ENCODE measurements around the gene SCIMP. TPM values are rescaled to one million over a fixed set of nuclear protein-coding genes. Genes with fewer than 3 reads are reported as not detected.

The SCIMP gene
- total and polyA plus RNA-seq, 2 of the 13 experiments (the other 11 are each of a cell fraction or from before 2014, with no cell fraction given): not detected

DNA sequence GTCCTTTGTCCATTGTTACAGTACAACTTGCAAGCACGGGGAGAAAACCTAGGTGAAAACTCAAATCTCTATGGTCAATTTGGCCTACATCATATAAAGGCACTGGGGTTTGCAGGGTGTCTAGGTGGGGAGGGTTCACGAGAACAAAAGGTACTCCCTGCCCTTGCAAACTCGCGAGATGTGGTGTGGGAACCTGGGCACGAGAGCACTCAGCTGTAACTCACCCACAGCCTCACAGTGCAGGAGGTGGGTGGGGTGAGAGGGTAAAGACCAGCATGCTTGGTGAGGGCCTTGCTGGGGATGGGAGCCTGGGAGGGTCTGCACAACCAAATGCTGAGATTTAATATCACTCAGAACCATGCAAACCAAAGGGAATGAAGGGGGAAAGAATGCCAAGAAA, 24.6 kb downstream of the SCIMP start:
- Histone ChIP-seq H3K36me3 (replicated peaks in 1 of 2; ENCODE audit: control insufficient read depth in 1 of 2, insufficient read depth in 2 of 2, low read length in 2 of 2) (no peaks in the 10 kb centered on the region), H4K20me1 (ENCODE audit: insufficient read depth, low read length) (no peaks in the 10 kb centered on the region), H3K9ac (ENCODE audit: insufficient read depth, low read depth, low read length) (no peak overlapping the region), H3K4me1 (ENCODE audit: insufficient read depth, low read length) (no peaks in the 10 kb centered on the region), H3K4me2 (ENCODE audit: low read depth, low read length) (no peak overlapping the region), H3K27me3 (ENCODE audit: control insufficient read depth in 1 of 2, insufficient read depth in 2 of 2, low read length in 2 of 2) (no peaks in the 10 kb centered on the region), H3K9me3 (ENCODE audit: low read length) (no peaks in the 10 kb centered on the region), H3K4me3 (replicated peaks in 1 of 3; ENCODE audit: insufficient read depth in 1 of 3, low read depth in 2 of 3, low read length in 3 of 3) (no peak overlapping the region), H3K27ac (ENCODE audit: extremely low read length, insufficient read depth, low read length) (no peak overlapping the region), H3K79me2 (ENCODE audit: insufficient read depth, low read length) (no peaks in the 10 kb centered on the region), H2AFZ (ENCODE audit: low read length) (no peak overlapping the region)
- ATAC-seq: no peak
- FAIRE-seq: no peak
- BruUV-seq (replicated peaks): no TSS peak
- in situ Hi-C loops (cut with HindIII; ENCODE audit: extremely low pct_ligation_motif_present, low pct_unique_long_range_greater_than_20kb) (no loop called here), intact Hi-C loops (cut with micrococcal nuclease; ENCODE audit: unreplicated experiment) (no loop called here)
- WGBS (ENCODE audit: low lambda C conversion rate): 62% methylated on average over 5 of the region's 5 CpGs
- ChIA-PET CTCF (ENCODE audit: low intra/inter-chr PET ratio, low total read pairs) (no interaction called here), POLR2A (no interaction called here)
- DNase-seq (ENCODE audit: low spot score): no peak
- TF ChIP-seq HDAC6 (IDR thresholded peaks at IDR 0.05; ENCODE audit: low read depth, low read length) (no peak), MXI1 (IDR thresholded peaks at IDR 0.05; ENCODE audit: borderline replicate concordance, low read depth, low read length) (no peak), ZNF589 (CRISPR knock-in tag; conservative IDR thresholded peaks at IDR 0.05) (no peak), ZNF878 (CRISPR knock-in tag; IDR thresholded peaks at IDR 0.05) (no peak), RFXAP (CRISPR knock-in tag; IDR thresholded peaks at IDR 0.05; ENCODE audit: borderline replicate concordance) (no peak), ZNF576 (CRISPR knock-in tag; IDR thresholded peaks at IDR 0.05) (no peak), JUND (CRISPR knock-in tag; IDR thresholded peaks at IDR 0.05) (no peak)

DNA sequence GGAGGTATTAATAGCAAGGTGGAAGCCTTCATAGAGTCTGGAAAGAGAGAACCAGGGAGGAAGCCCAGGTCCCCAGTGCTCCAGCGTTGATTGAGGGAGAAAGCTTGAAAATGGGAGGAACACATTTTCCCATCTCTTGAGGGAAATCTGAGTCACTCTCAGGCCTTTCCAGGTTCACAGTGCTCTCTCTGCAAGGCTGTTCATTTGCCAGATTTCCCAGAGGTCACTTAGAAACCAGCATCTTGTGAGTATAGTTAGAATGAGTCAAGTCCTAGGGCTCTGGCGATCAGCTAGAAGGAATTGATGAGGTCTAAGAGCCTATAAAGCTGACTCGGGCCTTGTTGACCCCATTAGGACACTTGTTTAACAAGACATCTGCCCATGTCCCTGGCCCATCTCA, 25.3 kb downstream of the SCIMP start:
- Histone ChIP-seq H2AFZ (ENCODE audit: low read length) (no peak overlapping the region), H3K27me3 (ENCODE audit: control insufficient read depth in 1 of 2, insufficient read depth in 2 of 2, low read length in 2 of 2) (no peaks in the 10 kb centered on the region), H3K9ac (ENCODE audit: insufficient read depth, low read depth, low read length) (no peak overlapping the region), H3K9me3 (ENCODE audit: low read length) (no peaks in the 10 kb centered on the region), H3K27ac (ENCODE audit: extremely low read length, insufficient read depth, low read length) (no peak overlapping the region), H3K4me3 (replicated peaks in 1 of 3; ENCODE audit: insufficient read depth in 1 of 3, low read depth in 2 of 3, low read length in 3 of 3) (no peak overlapping the region), H3K4me1 (ENCODE audit: insufficient read depth, low read length) (no peaks in the 10 kb centered on the region), H3K79me2 (ENCODE audit: insufficient read depth, low read length) (no peaks in the 10 kb centered on the region), H3K36me3 (replicated peaks in 1 of 2; ENCODE audit: control insufficient read depth in 1 of 2, insufficient read depth in 2 of 2, low read length in 2 of 2) (no peaks in the 10 kb centered on the region), H3K4me2 (ENCODE audit: low read depth, low read length) (no peak overlapping the region), H4K20me1 (ENCODE audit: insufficient read depth, low read length) (no peaks in the 10 kb centered on the region)
- in situ Hi-C loops (cut with HindIII; ENCODE audit: extremely low pct_ligation_motif_present, low pct_unique_long_range_greater_than_20kb): no loop called here
- no peak for FAIRE-seq
- ChIA-PET POLR2A (no interaction called here), CTCF (ENCODE audit: low intra/inter-chr PET ratio, low total read pairs) (no interaction called here)
- intact Hi-C loops (cut with micrococcal nuclease; ENCODE audit: unreplicated experiment): no loop called here
- no peak for ATAC-seq
- no TSS peak for BruUV-seq (replicated peaks)
- 54% methylated on average over 2 of the region's 3 CpGs for WGBS (ENCODE audit: low lambda C conversion rate)
- DNase-seq (ENCODE audit: low spot score): no peak
- TF ChIP-seq ESRRA (CRISPR knock-in tag; IDR thresholded peaks at IDR 0.05; ENCODE audit: low read depth): no peak
- no peak for TF ChIP-seq TP53 (CRISPR knock-in tag; conservative IDR thresholded peaks at IDR 0.05)
- TF ChIP-seq, protein P1, sequence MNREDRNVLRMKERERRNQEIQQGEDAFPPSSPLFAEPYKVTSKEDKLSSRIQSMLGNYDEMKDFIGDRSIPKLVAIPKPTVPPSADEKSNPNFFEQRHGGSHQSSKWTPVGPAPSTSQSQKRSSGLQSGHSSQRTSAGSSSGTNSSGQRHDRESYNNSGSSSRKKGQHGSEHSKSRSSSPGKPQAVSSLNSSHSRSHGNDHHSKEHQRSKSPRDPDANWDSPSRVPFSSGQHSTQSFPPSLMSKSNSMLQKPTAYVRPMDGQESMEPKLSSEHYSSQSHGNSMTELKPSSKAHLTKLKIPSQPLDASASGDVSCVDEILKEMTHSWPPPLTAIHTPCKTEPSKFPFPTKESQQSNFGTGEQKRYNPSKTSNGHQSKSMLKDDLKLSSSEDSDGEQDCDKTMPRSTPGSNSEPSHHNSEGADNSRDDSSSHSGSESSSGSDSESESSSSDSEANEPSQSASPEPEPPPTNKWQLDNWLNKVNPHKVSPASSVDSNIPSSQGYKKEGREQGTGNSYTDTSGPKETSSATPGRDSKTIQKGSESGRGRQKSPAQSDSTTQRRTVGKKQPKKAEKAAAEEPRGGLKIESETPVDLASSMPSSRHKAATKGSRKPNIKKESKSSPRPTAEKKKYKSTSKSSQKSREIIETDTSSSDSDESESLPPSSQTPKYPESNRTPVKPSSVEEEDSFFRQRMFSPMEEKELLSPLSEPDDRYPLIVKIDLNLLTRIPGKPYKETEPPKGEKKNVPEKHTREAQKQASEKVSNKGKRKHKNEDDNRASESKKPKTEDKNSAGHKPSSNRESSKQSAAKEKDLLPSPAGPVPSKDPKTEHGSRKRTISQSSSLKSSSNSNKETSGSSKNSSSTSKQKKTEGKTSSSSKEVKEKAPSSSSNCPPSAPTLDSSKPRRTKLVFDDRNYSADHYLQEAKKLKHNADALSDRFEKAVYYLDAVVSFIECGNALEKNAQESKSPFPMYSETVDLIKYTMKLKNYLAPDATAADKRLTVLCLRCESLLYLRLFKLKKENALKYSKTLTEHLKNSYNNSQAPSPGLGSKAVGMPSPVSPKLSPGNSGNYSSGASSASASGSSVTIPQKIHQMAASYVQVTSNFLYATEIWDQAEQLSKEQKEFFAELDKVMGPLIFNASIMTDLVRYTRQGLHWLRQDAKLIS (CRISPR knock-in tag; IDR thresholded peaks at IDR 0.05): no peak
- no peak for TF ChIP-seq ZNF234 (CRISPR knock-in tag; conservative IDR thresholded peaks at IDR 0.05)
- TF ChIP-seq ZBTB7B (CRISPR knock-in tag; IDR thresholded peaks at IDR 0.05): no peak
- TF ChIP-seq SYNCRIP (IDR thresholded peaks at IDR 0.05; ENCODE audit: insufficient read depth, low read depth, low read length): no peak
- no peak for TF ChIP-seq RBM39 (IDR thresholded peaks at IDR 0.05; ENCODE audit: low read depth, low read length, poor library complexity, severe bottlenecking)
- no peak for TF ChIP-seq MEIS1 (CRISPR knock-in tag; IDR thresholded peaks at IDR 0.05; ENCODE audit: borderline replicate concordance)
